Heart left ventricle (tissue), 13 donors: ENCODE measurements around the gene DOK1.

Experiments used
- CTCF ChIP-seq, 12 donors: fragments of 200-600 bp; sonication (generic) in 4 of 12; IDR thresholded peaks; one replicate each; pipeline versions ENCODE4 v1.5.0 to v1.8.0; 2018 to 2022; ENCODE audit warnings: antibody characterized with exemption in 12 of 12, mild to moderate bottlenecking in 5 of 12
- POLR2A ChIP-seq, 2 donors: fragments of 450-650 bp; IDR thresholded peaks; one replicate each; pipeline ENCODE4 v1.6.1; 2017; ENCODE audit warnings: antibody characterized with exemption in 2 of 2, mild to moderate bottlenecking in 2 of 2, moderate library complexity in 2 of 2
- donor health status: ischemic (EF 13 %, LVEDD 7.1; RV severe dilation, severe dysfunction).
- donor health status: DM: no; HTN: yes; CAD: no.
- donor health status: DM: no; HTN: no; CAD: no.
- donor health status: ischemic (EF 25% LVEDD 6.9; RV normal size, moderate dysfunction).
- donor health status: ischemic (EF 25% LVEDD 5.7; RV mildly dilated, moderate dysfunction).
- donor health status: ischemic (EF 35%, LVEDD 5.7; RV mildly dilated, moderate dysfunction).
- donor health status: nonischemic (EF 11% LVEDD 7.7; RV severe dilation, severe dysfunction).
- donor health status: DM: yes; HTN: yes; CAD: no.
- donor health status: PGD.
- donor health status: ischemic (EF 29% LVEDD 5.4; RV normal size, mild dysfunction).
- donor health status: nonischemic (EF 23%, LVEDD 6.1; RV moderate dilation, normal function).

- TF ChIP-seq CTCF (IDR thresholded peaks at IDR 0.05), result no peak
- no peak for TF ChIP-seq POLR2A (IDR thresholded peaks at IDR 0.05)
Observed at GRCh38 chr2:74551942-74552913, 2.3 kb upstream of the DOK1 start.
